22Rv1 (cell line): ENCODE data around the gene MAX.

Experiments
- ZFX ChIP-seq: fragments of 450-650 bp; IDR thresholded peaks from 2 replicates; pipeline ENCODE4 v1.6.1; 2017; ENCODE audit warnings: antibody characterized with exemption, borderline replicate concordance
- TF ChIP-seq, protein P1 (sequence below): fragments of 450-650 bp; IDR thresholded peaks from 2 replicates; pipeline ENCODE4 v1.5.1; 2017; ENCODE audit warnings: mild to moderate bottlenecking

DNA sequence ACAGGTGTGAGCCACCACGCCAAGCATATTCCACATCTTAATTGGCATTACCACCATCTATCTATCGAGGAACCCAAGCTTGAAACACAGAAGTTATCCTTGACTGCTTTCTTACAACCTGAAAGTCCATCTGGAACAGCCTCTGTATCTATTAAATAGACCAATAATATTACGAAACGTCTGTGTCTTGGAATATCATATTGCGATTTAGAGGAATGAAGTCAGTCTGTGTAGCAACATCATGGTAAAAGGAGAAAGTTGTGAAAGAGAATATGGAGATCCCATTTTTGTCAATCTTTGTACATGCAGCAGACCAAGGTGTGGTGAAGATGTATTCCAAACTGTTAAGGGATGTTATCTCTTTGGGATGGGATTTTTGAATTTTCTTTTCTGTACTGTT lies 25.8 kb upstream of the MAX start:
- TF ChIP-seq, protein P1, sequence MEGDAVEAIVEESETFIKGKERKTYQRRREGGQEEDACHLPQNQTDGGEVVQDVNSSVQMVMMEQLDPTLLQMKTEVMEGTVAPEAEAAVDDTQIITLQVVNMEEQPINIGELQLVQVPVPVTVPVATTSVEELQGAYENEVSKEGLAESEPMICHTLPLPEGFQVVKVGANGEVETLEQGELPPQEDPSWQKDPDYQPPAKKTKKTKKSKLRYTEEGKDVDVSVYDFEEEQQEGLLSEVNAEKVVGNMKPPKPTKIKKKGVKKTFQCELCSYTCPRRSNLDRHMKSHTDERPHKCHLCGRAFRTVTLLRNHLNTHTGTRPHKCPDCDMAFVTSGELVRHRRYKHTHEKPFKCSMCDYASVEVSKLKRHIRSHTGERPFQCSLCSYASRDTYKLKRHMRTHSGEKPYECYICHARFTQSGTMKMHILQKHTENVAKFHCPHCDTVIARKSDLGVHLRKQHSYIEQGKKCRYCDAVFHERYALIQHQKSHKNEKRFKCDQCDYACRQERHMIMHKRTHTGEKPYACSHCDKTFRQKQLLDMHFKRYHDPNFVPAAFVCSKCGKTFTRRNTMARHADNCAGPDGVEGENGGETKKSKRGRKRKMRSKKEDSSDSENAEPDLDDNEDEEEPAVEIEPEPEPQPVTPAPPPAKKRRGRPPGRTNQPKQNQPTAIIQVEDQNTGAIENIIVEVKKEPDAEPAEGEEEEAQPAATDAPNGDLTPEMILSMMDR: no peak
- TF ChIP-seq ZFX: no peak
